GM21390 (cell line): Measurements from ENCODE around the gene DDT.
"Not testable (repeated sequence)": the region's sequence is repeated elsewhere in the genome, so short reads cannot be mapped to it uniquely, and the experiment has no call there.

Experiments
- ATAC-seq: cut with Tn5 transposase; IDR thresholded peaks from one replicate; pipeline ENCODE4 v1.9.1; 2021; ENCODE audit not compliant: unreplicated experiment

DDT gene

DNA sequence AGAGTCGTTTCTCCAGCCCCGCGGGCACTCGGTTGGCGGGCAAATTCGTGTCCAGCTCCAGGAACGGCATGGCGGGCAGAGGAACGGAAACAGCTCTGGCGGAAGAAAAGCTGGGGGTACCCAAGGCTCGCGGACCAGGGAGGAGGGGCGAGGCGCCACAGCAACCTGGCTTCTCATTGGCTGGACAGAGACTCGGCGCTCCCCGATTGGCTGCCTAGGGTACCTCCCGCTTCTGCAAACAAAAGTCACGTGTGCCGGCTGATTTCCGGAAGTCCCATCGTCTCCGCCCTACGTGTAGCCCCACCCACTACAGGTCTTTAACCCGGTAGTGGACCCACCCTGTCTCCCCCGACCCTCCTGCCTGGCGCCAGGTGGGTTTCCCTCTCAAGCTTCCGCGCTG is at the start of gene DDT:
TSS of gene DDT (minus strand) at position 97 of the 400 bp plus-strand sequence. CDS start at position 70, 27 bp downstream.
- peak; percentile 71 for ATAC-seq

DNA sequence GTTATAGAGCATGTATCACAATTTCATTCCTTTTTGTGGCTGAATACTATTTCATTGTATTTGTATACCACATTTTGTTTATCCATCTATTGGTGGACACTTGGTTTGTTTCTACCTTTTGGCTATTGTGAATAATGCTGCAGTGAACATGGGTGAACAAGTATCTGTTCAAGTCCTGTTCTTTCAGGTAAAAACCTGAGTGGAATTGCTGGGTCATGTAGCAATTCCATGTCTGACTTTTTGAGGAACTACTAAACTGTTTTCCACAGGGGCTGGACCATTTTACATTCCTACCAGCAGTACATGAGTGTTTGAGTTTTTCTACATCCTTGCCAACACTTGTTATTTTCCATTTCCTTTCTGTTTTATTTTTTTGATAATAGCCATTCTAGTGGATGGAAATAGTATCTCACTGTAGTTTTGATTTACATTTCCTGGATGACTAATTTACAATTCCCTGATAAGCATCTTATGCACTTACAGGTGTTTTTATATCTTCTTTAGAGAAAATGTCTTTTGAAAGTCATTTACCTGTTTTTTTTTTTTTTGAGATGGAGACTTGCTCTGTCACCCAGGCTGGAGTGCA is 49.1 kb upstream of the DDT start:
- no peak for ATAC-seq

DNA sequence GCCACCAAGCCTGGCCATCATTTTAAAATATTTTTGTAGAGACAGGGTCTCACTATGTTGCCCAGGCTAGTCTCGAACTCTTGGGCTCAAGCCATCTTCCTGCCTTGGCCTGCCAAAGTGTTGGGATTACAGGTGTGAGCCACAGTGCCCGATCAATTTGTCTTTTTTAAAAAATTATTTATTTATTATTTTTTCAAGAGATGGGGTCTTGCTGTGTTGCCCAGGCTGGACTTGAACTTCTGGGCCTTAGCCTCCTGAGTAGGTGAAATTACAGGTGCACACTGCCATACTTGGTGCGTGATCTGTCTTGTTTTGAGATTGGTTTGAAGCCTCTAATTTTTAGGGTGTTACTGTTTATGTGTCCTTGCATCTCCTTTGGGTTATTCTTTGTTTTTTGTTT is 47.1 kb upstream of the DDT start:
- no peak for ATAC-seq

DNA sequence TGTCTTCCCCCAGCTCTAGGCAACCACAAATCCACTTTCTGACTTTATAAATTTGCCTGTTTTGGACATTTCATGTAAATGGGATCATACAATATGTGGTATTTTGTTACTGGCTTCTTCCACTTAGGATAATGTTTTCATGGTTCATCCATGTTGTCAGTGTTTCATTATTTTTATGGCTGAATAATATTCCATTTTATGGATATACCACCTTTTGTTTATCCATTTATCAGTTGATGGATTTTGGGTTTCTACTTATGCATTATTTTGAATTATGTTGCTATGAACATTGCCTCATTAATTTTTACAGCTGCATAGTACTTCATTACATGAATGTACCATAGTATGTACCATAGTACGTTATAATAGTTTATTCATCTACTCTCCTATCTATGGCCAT is 41.9 kb upstream of the DDT start:
- no peak for ATAC-seq

DNA sequence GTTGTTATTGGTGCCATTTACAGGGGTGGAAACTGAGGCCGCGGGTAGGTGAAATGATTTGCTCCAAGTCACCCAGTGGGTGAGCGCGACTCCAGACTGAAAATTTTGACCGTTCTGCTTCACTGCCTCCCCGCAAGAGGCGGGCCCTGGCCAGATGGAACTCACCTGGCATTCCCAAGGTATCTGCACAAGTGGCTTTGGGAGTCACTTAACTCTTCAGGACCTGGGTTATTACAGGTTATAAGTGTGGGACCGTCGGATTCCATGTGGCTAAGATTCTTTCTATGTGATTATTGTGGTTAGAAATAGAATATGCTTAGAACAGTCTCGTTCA is 37.5 kb upstream of the DDT start:
- ATAC-seq, result no peak

DNA sequence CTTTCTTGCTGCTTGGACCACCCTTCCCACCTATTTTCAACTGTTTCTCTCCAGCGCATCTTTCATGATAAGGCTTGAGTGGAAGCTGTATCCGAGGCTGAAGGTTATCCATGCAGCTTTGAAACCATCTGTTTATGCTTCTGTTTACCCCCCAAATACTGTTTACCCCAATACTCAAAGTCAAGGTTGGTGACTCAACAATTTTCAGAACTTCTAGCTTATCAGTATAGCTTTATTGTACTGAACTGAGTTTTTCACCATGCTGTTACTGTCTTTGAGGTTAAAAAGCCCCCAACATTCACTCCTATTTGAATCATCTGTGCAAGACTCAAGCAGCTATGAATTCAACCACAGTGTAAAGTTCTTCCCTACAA is 35.8 kb upstream of the DDT start:
- no peak for ATAC-seq

DNA sequence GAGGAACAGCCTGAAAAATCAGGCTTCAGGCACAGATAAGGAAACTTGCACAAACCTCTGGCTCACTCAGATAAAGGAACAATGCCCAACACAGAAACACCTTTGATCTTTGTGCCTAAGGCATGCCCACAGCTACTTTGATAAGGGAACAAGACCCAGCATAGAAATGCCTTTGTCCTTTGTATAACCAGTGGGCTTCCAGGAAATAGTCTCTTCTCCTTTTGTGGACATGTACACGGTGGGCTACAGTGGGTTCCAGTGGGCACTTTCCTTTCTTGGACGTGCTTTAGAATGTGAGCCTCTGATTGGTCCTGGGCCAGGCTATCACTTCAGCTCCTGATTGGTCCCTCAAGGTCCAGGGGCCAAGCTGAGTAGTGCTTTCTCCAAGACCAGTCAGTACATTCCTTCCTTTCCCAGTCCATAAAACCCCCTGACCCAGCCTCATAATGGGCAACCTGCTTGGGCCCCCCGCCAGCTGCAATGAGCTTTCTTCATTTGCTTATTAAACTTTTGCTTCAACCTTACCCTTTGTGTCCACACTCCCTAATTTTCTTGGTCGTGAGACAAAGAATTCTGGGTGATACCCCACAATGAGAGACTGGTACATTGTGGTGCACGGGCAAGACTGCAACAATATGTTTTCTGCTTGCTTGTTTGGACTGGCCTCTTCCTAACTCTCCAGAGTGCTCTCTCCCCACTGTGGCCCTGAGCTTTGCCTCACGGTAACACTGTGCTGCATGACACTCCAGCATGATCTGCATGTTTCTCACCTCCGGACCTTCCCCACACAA is 35.2 kb upstream of the DDT start:
- no peak for ATAC-seq

DNA sequence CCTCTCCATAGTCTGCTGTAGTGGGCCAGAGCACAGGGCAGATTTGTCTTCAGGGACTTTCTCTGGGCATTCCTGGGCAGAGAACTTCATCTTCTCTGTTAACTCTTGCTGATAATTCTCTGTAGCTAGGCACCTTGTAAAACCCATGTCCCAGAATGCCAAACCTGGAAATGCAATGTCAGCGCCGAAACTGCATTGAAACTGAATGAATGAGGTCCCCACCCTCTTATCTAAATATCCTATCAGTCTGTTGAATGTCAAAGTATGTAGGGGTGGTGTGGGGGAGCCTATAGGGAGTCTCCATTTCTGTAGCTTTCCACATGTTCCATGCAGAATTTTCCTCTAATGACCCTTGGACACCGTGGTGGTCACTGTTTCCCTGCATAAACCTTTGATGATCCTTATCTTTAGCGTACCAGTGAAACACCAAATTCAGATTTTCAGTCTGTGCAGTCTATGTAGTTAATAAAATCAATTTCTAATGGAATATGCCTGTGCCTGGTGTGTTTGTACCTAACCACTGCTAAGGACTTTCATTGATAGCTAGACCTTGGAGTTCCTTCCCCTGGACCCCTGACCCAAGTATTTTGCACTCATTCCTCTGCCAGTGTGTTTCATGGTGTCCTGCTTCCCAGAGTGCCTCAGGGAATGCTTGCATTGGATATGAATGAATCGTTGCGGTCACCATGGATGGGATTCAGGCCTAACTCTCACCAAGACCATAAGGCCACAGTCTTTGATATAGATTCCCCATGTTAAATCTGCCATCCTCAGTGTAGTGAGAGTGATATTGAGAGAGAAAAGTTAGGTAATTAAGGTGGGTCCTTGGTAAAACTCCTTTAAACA is 34.4 kb upstream of the DDT start:
- ATAC-seq, result no peak

DNA sequence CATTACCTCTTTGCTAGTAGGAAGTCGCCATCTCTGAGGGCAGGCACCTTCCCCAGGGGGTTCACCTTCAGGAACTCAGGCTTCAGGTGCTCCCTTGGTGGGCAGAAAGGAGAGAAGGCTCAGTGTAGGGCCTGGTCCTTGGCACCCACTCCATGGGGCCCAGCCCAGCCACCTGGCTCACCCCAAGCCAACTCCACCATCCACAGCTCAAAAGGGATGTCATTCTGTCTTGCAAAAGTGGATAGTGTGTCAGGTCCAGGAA is 33.7 kb upstream of the DDT start:
- ATAC-seq, result no peak

DNA sequence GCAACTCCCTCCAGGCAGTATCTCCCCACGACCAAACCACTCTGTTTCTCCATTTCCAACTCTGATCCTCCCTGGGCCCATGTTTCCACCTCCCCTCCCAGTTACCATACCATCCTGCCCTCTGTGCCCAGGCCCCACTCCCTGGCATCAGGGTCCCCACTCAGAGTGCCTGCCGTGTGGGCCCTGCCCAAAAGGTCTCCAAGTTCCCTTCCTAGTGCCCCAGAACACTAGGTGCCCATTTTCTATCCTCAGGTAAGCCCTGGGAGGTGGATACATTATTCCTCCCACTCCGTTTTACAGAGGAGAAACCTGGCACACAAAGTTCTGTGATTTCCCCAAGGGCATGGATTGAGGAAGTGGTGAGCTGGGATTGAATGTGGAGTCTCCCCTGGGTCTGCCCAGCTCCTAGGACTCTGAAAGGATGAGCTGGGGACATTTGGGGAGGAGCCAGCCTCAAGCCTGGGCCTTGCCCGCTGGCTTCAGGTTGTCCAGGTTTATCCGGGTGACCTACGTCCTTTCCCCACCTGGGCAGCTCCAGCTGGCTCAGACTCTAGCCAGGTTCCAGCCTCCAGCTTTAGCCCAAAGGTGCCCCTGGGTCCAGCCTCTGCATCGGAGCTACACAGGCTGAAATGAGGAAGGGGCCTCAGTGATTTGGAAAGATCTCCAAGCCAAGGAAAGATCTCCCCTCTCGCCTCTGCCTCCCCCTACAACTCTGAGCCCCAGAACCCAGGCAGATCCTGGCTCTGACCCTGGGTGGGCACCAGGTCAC is 33.2 kb upstream of the DDT start:
- no peak for ATAC-seq

DNA sequence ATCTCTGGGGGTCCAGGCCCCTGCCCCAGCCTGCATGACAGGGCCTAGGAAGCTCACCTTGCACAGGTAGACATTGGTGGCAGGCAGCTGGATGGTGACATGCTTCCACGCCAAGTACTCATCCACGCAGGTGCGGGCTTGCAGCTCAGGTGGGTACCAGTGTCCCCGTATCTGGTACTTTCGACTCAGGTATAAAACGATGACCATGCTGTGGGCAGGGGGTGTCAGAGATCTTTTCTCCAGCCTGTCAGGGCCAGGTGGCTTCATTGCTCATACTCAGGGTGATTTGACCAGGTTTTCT is 32.6 kb upstream of the DDT start:
- no peak for ATAC-seq

DNA sequence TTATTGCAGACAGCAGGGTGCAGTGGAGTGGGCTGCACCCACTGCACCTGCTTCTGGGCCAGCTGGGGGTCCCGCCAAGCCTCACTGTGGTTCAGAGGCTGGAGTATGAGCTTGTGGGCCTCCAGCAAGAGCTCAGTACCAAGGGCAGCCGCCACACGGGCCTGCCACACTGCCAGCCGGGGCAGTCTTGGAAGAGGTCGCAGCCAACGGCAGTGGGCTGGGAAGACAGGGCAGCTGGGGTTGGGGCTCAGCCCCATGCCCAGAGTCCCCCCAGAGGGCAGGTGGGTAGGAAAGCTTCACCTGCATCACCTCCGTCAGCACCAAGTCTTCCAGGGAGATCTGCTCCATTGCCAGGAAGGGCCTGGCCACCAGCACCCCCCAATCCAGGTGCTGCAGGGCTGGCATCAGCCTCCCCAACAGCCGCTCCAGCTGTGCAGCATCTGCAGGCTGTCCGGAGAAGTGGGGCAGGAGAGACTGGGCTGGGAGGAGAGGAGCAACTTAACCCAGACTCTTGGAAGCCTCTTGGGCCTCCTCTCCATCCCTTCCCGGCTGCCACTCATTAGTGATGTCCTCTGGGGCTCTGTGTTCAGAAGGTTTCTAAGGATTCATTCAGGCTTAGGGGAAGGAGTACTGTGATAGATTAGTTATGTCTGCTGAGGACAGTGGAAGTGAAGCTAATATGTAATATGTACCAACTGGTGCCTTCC is 32.1 kb upstream of the DDT start:
- ATAC-seq, result no peak

DNA sequence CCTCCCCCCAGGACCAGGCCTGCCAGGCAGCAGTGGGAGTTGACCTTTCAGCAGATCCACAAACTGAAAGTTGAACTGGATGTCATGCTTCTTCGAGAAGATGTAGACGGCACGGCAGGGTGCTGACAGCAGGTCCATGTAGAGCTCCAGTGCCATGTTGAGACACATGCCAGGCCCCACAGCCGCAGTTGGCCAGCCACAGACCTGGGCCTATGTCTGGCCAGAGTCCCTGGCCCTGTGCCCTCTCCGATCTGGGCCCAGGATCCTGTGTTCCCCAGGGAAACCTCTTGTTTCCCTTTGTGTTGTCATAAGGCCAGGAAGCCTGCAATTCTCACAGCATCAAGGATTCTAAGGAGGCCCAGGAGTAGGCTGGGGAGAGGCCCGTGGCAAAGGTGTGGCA is 31.0 kb upstream of the DDT start, which contains the start of gene GSTT4:
TSS of gene GSTT4 (minus strand) at position 253 of the 400 bp plus-strand sequence. CDS start at position 156, 97 bp downstream.
- ATAC-seq, result no peak

DNA sequence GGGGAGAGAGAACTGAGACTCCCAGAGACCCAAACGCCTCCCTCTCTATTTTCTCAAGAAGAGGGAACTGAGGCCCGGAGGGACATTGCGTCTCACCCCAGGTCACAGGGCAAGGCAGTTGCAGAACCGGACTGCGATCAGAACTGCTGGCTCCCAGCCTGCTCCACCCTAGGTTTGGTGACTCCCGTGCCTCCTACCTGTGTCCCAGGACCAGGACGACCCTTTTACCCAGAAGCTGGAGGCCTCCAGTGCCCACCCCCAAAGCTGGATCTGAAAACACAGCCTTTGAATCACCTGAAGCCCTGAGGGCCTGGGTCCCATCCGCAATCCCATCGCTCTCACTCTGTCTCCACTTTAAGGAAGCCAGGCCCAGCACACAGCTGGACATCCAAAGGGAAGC is 29.6 kb upstream of the DDT start:
- no peak for ATAC-seq

DNA sequence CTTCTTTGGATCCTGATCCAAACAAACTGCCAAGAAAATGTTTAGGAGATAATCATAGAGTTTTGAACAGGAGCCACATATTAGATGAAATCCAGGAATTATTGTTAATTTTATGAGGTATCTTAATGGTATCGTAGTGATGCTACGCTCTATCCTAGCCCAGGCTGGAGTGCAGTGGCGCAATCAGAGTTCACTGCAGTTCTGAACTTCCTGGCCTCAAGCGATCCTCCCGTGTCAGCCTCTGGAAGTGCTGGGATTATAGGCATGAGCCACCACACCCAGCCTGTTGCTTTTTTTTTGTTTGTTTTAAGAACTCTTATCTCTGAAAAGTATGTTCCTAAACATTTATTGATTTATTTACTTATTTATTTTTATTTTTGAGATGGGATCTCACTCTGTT is 28.6 kb upstream of the DDT start:
- no peak for ATAC-seq

DNA sequence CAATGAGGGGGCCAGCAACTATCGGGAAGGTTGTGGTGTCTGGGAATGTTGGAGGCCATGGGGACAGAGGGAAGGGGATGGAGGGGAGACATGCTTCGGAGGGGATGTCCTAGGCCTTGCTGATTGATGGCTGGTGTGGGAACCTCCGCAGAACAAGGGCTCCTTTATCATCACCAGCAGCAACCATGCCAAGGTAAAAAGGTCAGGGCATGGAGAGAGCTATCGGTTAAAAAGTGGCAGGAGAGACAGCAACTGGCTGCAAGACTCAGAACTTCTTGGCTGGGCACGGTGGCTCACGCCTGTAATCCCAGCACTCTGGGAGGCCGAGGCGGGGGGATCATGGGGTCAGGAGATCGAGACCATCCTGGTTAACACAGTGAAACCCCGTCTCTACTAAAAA is 28.0 kb upstream of the DDT start:
- no peak for ATAC-seq

DNA sequence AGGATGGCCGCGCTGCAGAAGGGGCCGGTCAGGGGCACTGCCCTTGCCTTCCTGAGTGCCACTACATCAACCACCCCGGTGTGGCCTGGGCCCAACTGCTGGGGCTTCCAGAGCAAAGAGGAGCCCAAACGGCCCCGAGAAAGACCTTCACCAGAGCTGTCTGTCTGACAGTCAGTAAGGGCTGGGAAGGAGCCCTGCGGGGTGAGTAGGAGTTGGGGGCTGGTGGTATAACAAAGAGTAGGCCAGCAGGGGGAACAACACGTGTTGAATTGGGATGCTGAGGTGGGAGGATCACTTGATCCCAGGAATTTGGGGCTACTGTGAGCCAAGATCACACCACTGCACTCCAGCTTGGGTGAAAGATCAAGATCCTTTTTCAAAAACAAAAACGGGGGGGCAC is 27.1 kb upstream of the DDT start:
- ATAC-seq, result no peak

DNA sequence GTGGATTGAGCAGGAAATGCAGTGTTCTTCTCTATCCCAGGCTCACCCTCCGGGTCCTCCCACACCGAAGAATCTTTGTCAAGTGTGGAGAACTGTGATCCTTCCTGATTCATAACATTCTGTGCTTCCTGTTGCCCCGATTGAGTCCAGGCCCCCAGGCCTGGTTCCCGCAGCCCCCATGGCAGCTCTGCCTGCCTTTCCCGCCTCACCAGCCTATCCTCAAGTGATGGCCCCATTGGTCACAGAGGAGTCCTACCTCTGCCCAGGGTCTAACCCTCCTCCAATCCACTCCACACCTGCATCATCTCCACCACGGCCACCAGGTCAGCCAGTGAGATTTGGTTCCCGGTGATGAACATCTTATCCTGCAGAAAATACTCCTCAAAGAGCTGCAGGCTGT is 25.5 kb upstream of the DDT start:
- not testable (repeated sequence) for ATAC-seq

DNA sequence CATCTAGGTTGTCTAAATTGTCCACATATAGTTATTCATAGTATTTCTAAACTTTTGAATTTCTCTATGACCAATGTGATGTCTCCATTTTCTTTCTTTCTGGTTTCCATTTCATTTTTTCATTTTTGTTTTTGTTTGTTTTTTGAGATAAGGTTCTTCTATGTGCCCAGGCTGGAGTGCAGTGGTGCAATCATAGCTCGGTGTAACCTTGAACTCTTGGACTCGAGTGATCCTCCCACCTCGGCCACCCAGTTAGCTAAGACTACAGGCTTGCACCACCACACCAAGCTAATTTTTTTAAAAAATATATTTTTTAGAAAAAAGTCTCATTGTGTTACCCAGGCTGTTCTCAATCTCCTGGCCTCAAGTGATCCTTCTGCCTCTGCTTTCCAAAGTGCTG is 22.9 kb upstream of the DDT start:
- ATAC-seq, result no peak

DNA sequence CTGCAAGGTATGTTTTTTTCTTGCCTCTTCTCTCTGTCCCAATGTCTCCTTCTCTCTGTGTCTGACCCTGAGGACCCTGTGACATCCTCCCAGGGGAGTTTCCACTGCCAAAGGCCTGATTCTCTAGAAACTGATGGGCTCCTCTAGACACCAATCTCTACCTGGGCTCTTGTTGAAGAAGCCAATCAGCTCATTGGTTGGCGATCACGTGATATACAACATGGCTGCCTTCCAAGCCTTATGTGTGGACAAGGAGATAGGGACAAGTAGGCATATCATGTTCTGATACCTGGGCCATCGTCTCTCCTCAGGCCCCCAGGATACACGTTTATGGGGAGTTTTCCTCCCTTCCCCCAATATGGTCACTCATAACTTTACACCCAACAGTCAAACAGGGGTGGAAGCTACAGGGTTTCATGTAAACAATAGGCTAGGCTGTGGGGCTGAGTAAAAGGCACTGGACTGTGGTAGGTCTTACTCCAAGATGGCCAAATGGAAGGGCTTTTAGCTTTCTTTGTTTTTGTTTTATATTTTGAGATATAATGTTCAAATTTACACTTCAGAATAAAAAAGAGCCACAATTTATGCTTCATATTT is 19.4 kb upstream of the DDT start:
- ATAC-seq, result not testable (repeated sequence)

DNA sequence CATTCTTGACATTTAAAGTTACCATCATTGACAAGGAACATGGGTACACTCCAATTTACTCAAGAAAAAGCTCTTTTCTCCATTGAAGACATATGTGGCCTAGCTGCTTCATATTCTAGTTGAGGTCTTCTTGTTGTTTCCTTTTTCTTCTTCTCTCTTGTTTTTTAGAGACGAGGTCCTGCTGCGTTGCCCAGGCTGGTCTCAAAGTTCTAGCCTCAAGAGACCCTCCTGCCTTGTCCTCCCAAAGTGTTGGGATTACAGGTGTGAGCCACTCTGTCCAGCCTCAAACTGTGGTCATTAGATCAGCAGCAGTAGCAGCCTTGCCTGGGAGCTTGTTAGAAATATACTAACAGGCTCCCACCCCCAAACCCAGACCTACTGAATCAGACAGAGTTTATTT is 18.8 kb upstream of the DDT start:
- not testable (repeated sequence) for ATAC-seq
